Stimulated activated CD4-positive, alpha-beta T cell treated with anti-CD3 and anti-CD28 coated beads, Interleukin-12 subunit alpha, Interleukin-12 subunit beta, amount 100 ng/mL, for 24 hours (primary cell): Measurements from ENCODE around the gene NLRP12.
"Not testable (repeated sequence)": the region's sequence is repeated elsewhere in the genome, so short reads cannot be mapped to it uniquely, and the experiment has no call there.

ENCODE experiments used
- DNase-seq, 2 experiments: peaks; one replicate each; pipeline ENCODE4 v3.0.0-alpha.2; 2020; ENCODE audit warnings: low read depth in 2 of 2

Gene NLRP12

DNA sequence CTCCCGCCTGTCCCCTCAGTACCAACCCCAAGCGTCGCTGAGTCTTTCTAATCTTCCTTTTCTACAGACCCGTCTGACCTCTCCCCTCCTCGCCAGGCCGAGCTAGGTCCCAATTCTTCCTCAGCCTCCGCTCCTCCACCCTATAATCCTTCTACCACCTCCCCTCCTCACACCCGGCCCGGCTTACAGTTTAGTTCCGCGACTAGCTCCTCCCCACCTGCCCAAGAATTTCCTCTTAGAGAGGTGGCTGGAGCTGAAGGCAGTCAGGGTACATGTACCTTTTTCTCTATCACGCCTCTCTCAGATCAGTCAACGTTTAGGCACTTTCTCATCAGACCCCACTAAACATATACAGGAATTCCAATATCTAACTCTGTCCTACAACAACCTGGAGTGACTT is 8.7 kb upstream of the NLRP12 start:
- not testable (repeated sequence) for DNase-seq

- no peak for DNase-seq
Observed at GRCh38 chr19:53828531-53828930, 4.4 kb upstream of the NLRP12 start.

DNA sequence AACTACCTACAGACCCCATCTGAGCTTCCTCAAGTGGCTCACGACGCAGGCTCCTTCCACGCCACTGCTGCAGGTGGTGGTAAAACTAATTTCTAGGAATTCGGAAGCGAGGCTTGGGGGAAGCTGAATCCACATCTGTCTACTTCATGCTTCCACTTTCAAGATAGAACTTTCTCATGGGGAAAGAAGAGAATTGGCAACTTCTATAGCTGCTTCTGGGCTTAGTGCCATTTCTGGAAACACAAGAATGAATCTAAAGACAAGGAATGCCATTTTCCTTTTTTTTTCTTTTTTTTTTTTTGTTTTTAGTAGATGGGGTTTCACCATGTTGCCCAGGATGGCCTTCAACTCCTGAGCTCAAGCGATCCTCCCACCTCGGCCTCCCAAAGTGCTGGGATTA is 2.8 kb upstream of the NLRP12 start:
- no peak for DNase-seq

DNA sequence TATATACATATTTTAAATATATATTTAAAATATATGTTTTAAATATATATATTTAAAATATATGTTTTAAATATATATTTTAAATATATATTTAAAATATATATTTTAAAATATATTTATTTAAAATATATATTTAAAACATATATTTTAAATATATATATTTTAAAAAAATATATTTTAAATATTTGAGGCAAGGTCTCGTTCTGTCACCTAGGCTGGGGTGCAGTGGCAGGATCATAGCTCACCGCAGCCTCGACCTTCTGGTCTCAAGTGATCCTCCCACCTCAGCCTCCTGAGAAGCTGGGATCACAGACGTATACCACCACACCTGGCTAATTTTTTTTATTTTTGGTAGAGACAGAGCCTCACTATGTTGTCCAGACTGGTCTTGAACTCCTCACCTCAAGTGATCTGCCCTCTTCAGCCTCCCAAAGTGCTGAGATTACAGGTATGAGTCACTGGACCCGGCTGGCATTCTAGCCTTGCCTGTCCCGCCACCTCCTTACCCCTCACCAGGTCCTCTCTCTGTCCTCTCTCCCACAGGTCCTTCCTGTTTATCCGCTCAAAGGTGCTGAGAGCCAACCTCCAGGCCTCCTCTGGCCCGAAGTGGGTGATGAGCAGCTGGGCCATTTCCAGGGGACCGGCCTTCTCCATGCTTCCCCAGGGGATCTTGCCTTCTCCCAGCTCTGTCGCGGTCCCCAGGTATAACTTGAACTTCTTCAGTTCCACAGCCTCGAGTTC is 564 bp downstream of the NLRP12 start:
- DNase-seq: no peak

GRCh38 chr19:53819861-53820260 is 4.3 kb downstream of the NLRP12 start:
- DNase-seq: no peak

DNA sequence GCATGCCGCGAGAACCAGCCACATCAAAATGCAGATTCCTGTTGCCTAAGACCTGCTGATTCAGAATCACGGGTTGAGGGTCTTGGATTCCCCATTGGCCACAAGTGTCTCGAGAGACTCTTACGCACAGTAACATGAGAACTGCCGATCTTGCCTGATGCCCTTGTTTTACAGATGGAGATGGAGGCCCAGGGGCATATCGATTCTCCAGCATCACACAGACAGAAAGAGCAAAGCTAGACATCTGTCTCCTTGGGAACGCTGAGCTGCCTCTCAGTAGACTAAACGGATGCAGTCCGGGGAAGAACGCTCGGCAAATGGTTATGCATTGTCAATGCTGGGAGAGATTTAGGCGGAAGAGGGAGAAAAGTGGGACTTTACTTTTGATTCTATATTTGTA is 5.4 kb downstream of the NLRP12 start:
- no peak for DNase-seq

DNA sequence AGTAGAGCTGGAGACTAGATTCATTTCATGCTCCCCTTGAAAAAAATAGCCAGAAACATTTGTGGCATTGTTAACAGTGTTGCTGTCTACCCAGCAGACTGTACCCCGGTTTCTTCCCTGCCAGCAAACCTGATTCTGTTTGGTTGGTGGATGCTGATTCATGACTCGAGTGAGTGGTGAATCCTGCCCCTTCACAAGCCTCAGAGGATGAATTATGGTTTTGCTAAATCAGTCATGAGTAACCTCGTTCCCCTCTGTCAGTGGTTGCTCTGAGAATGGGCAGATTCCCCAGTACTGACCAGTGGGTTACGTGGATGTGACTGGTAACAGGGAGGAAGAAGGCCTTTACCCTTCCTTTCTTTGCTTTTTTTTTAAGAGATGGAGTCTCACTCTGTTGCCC is 10.1 kb downstream of the NLRP12 start:
- DNase-seq: no peak

DNA sequence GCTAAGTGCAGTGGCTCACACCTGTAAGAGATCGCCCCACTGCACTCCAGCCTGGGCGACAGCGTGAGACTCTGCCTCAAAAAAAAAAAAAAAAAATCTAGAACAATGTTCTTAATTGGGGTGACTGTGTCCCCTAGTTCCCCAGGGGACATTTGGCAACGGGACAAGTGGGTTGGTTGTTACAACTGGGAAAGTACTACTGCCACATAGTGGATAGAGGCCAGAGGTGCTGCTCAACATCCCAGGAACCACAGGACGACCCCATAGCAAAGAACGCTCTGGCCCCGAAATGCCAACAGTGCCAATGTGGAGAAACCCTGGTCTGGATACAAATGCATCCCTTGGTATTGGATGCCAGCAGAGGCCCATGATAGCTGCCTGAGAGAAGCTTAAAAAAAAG is 11.8 kb downstream of the NLRP12 start:
- DNase-seq: no peak

DNA sequence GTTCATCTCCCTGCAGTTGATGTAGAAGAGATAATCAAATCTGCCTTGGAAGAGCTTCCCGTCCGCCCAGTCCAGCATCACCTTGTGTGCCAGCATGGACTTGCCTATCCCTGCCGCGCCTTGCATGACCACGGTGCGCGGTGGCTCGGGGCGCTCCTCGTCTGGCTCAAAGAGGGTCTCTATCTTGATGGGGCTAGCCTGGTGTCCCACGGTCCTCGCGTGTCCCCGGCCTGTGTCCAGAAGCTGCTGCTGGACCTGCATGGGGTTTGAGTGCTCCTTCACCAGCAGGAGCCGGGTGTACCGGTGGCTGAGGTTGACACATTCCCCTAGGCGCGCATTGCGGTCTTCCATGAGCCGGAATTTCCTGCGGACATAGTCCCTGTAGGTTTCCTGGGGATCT is 13.2 kb downstream of the NLRP12 start:
- DNase-seq: no peak

- no peak for DNase-seq
Observed at GRCh38 chr19:53810187-53810546, 13.9 kb downstream of the NLRP12 start.

DNA sequence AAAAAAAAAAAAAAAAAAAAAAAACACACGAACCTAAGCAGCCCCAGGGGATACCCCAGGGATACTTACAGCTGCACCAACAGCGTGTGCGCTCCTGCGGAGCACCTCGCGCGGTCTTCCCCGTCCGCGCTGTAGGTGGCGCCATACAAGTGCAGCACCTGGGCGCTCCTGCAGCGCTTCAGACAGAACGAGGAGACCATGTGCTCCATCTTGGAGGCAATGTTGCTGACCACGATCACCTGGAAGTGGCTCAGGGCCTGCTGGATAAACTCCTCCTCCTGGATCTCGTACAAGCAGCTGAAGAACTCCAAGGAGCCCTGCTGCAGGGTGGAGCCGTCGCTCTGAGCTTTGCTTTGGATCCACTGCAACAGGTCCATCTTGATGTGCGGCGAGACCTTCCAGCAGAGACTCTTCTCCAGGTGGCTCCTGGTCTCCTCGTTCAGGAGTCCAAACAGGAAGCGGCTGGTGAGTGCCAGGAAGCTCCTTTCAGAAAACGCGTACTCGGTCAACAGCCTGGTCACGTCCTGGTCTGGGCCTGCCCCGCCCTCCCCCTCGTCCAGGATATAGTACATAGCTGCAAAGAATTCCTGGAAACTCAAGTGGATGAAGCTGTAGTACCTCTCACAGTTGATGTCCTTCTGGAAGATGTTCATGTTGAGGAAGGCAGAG is 14.5 kb downstream of the NLRP12 start:
- no peak for DNase-seq

DNA sequence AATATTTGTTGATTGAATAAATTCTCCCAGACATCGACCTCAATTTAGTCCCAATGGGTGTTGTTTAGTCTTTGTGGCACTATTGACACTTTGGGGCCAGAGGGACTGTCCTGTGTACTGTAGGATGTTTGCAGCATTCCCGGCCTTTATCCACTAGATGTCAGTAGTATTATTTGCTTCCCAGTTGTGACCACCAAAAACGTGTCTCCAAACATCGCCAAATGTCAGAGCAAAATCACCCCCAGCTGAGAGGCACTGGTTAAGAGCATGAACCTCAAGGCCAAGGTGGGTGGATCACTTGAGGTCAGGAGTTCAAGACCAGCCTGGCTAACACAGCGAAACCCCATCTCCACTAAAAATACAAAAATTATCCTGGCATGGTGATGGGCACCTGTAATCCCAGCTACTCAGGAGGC is 15.4 kb downstream of the NLRP12 start:
- no peak for DNase-seq

DNA sequence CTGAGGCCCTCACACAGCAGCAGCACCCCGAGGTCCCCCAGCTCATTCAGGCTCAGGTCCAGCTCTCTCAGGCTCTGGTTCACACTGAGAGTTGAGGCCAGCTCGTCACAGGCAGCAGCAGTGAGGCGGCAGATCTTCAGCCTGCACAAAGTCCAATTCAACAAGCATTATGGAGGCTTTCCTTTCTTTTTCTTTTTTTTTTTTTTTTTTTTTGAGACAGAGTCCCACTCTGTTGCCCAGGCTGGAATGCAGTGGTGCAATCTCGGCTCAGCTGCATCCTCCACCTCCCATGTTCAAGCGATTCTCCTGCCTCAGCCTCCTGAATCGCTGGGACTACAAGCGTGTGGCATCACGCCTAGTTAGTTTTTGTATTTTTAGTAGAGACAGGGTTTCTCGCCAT is 22.9 kb downstream of the NLRP12 start:
- DNase-seq: no peak

DNA sequence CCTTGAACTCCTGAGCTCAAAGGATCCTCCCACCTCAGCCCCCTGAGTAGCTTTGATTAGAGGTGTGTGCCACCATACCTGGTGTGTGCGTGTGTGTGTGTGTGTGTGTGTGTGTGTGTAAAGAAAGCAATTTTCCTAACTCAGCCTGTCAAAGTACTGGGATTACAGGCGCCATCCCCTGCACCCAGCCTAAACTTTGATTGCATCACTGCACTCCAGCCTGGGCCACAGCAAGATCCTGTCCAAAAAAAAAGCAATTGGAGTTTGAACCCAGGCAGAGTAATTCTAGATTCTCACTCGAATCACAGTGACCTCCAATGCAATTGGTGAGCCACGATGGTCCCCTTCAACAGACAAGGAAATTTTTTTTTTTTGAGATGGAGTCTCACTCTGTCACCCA is 29.1 kb downstream of the NLRP12 start:
- DNase-seq: no peak

DNA sequence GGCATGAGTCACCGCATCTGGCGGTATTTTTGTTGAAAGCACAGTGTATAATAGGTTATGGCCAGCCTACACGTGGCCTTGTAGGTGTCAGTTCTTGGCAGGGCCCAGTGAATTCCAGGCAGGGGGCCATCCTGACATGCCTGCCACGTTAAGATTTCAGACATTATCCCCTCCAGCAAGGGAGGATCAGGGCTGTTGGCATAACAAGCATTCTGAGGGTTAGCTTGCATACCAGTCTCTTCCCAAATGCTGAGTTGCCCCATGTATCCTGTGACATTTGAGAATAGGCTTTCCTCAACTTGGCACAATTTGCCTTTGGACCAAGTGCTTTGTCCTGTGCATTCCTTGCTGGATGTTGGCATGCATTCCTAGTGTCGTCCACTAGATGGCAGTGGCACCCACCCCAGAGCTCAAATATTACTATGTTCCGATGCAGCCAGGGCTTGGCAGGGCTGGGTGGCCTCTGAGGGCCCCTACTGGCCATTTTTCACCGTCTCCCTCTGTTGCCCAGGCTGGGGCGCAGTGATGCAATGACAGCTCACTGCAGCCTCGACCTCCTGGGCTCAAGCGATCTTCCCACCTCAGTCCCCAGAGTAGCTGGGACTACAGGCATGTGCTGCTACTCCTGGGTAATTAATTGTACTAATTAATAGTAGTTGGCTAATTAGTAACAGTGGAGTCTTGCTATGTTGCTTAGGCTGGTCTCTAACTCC is 31.2 kb downstream of the NLRP12 start:
- peak; percentile 52 to 66 for DNase-seq

GRCh38 chr19:53789708-53790678 is 34.1 kb downstream of the NLRP12 start:
- DNase-seq: no peak

DNA sequence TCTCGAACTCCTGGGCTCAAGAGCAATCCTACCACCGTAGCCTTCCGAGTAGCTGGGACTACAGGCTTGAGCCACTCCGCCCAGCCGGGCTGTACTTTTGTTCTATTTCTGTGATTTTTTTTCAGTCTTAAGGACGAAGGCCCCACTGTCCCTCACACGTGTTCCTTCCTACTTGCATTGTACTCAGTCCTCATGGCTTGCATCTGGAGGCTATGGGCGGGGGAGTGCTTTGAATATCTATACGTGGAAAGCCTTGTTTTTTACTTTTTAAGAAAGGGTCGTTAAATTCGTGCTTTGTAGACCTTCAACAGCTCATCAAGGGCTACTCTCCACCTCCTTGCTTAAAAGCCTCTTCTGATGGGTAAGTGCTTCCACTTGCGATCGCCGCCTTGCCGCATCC is 36.8 kb downstream of the NLRP12 start:
- DNase-seq: no peak

GRCh38 chr19:53786744-53787143 is 37.4 kb downstream of the NLRP12 start:
- no peak for DNase-seq

DNA sequence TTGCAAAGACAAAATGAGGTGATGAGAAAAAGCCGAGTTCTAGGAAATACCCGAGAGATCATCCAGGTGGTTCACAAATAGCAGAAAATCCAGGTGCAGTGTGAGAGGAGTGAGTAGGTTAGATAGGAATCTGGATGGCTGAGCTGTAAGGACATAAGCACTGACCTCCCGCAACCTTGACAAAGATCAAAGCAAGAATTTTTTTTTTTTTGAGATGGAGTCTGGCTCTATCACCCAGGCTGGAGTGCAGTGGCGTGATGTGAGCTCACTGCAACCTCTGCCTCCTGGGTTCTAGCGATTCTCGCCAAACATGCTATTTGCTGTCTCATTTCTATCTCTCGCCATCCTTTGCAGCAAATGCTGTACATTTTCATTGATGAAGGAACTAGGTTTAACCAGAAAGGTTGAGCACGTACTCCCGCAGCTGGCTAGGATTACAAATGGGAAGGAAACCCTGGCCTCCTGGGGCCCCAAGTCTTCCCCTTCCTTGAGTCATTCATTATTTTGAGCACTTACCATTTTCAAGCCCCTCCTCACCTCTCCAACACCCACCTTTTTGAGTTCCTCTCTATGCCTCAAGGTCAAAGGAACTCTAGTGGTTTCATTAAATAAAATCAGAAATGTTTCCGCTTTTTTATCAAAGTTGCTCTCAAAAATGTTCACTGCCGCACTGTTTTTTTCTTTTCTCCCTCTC is 38.8 kb downstream of the NLRP12 start:
- no peak for DNase-seq

GRCh38 chr19:53782698-53783097 is 41.4 kb downstream of the NLRP12 start:
- DNase-seq: no peak

DNA sequence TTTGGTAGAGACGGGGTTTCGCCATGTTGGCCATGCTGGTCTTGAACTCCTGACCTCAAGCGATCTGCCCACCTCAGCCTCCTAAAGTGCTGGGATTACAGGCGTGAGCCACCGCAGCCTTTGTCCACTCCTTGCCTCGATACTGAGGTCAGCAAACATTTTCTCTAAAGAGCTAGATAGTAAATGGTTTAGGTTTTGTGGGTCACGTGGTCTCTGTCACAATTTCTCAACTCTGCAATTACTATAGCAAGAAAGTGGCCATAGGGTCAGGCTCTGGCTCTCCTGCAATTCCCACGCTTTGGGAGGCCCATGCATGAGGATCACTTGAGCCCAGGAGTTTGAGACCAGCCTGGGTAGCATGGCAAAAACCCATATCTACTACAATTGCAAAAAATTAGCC is 42.8 kb downstream of the NLRP12 start:
- not testable (repeated sequence) for DNase-seq
